GM12872 (cell line): Measurements from ENCODE around the gene SOSTDC1.

Experiments
- CTCF ChIP-seq: IDR thresholded peaks from 3 replicates; pipeline ENCODE4 v1.5.1; 2011; ENCODE audit warnings: low read depth, mild to moderate bottlenecking, low read length, moderate library complexity; ENCODE audit not compliant: insufficient read depth

SOSTDC1 gene, protein sequence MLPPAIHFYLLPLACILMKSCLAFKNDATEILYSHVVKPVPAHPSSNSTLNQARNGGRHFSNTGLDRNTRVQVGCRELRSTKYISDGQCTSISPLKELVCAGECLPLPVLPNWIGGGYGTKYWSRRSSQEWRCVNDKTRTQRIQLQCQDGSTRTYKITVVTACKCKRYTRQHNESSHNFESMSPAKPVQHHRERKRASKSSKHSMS

DNA sequence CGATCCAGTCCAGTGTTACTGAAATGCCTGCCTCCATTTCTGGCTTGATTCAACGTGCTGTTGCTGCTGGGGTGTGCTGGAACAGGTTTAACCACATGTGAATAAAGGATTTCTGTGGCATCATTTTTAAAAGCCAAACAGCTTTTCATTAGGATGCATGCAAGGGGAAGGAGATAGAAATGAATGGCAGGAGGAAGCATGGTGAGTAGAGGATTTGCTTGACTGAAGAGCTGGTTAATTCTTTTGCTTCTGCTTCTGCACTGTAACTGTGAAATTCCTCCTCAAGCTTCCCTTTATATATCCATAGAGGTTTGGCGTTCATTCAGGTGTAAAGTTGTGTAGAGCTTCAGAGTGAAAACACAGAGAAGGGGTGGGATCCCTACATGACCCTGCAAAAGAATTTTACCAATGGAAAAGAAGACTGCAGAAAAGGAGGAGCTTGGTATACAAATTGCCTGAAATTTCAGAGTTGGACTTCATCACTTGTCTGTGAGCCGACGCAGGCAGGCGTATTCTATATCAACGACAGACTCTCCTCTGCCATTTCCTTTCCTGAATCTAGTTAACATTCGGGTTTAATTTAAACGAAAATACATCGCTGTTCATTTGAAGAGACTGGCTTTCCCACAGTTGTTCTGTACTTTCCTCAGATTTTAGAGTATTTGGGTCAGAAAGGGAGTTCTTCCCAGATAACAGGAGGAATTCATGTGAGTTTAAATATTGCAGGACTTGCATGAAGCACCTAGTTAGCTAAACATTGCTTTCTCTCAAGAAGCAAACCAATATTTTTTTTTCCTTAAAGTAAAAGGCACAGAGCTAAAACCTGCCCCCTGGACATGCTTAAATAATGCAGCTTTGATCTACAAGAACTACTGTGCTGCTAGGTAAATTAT is at the start of gene SOSTDC1:
SOSTDC1 (minus strand) TSS at position 270 of the 893 bp plus-strand sequence; CDS start at position 200, 70 bp downstream.
- no peak for TF ChIP-seq CTCF

- TF ChIP-seq CTCF = no peak
Observed at GRCh38 chr7:16514729-16515128, 49.2 kb upstream of the SOSTDC1 start.

- TF ChIP-seq CTCF = no peak
Observed at GRCh38 chr7:16514271-16514670, 48.7 kb upstream of the SOSTDC1 start.

DNA sequence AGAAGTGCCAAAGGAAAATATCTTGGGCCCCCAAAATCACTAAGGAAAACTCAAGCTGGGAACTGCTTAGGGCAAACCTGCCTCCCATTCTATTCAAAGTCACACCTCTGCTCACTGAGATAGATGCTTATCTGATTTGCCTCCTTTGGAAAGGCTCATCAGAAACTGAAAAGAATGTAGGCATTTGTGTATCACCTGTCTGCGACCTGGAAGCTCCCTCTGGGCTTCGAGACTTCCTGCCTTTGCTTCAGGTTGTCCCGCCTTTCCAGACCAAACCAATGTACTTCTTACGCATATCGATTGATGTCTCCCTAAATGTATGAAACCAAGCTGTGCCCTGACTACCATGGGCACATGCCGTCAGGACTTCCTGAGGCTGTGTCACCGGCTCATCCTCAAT is 46.6 kb upstream of the SOSTDC1 start:
- TF ChIP-seq CTCF = no peak

DNA sequence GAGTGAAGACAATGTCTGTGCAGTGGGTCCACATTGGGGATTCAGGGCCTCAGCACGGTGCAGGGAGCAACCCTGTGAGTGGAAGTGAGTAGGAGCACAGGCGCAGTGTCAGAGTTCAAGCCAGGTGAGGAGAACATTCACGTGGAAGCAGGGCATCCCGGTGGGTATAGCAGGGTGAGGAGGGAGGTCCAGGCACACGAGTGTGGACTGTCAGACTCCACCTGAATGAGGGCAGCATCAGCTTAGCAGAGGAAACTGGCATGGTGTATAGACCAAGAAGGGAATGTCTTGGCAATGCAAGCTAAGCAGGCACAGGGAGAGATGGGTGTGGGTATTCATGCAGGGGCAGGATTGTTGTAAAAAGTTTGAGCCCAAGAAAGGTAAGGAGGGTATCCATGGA is 45.8 kb upstream of the SOSTDC1 start:
- TF ChIP-seq CTCF = no peak

DNA sequence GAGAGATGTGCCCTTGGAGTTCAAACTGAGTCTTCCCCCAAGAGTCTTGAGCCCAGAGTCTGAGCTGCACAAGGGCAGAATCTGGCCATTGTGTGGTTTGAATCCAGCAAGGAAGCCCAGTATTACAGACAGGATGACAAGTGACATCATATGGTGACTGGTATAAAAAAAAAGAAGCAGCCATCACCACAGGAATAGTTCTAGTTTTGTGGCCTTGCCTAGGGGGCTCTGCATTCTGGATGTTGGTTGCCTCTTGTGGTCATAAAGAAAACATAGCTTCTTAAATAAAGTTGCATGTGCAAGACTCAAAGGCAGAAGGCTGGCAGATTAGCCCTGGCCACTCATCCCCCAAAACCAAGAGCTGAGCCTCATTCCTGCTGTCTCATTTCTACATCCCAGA is 44.3 kb upstream of the SOSTDC1 start:
- no peak for TF ChIP-seq CTCF

- no peak for TF ChIP-seq CTCF
Observed at GRCh38 chr7:16504019-16504418, 38.5 kb upstream of the SOSTDC1 start.
